HCT116 (cell line): ENCODE results near the gene MRPS18A. TPM values are rescaled to one million over a fixed set of nuclear protein-coding genes. Genes with fewer than 3 reads are reported as not detected.

Source experiments
- ATAC-seq: fragments of 200-7000 bp; cut with Tn5 transposase; 2 replicates; pipeline ENCODE4 v1.9.1; 2020; ENCODE audit warnings: mild to moderate bottlenecking, moderate library complexity
- BruUV-seq: library from RNA; stranded (reverse); fragments of 400-500 nt; replicated peaks from 2 replicates; lab custom pipeline; 2021; lab: Mats Ljungman, UMichigan
- CTCF ChIA-PET: fragments of 300-600 bp; sonication (Branson Sonifier 250); formaldehyde crosslinking; loops from one replicate; lab custom pipeline; 2021; ENCODE audit warnings: antibody characterized with exemption; lab: Charles Lee
- POLR2A ChIA-PET: fragments of 300-600, 350-600 bp; sonication (Branson Sonifier 250); formaldehyde crosslinking; loops from one replicate; lab custom pipeline; 2021; ENCODE audit warnings: antibody characterized with exemption; lab: Charles Lee
- RAD21 ChIA-PET, 2 experiments: fragments of 300-600 bp; sonication (Branson Sonifier 250); formaldehyde crosslinking; loops; one replicate each; lab custom pipeline; 2023; ENCODE audit warnings: low total read pairs in 2 of 2; ENCODE audit not compliant: uncharacterized antibody in 2 of 2, unreplicated experiment in 2 of 2, low non-redundant PET in 1 of 2; lab: Charles Lee
- DNase-seq: peaks from one replicate; pipeline ENCODE4 v3.0.0-alpha.2; 2010; ENCODE audit warnings: low read depth, low spot score
- H2AFZ ChIP-seq: fragments of 200-600 bp; shearing (Covaris generic), sonication (generic); 2 replicates; pipeline ENCODE4 v1.6.1; 2017; ENCODE audit warnings: low read depth, mixed run types, mixed read lengths, antibody characterized with exemption, low read length; ENCODE audit not compliant: poor library complexity, severe bottlenecking
- H3K27ac ChIP-seq: 2 replicates; pipeline ENCODE4 v1.5.1; 2012; ENCODE audit warnings: low read depth, low read length
- H3K27me3 ChIP-seq: fragments of 200-600 bp; sonication (generic); 2 replicates; pipeline ENCODE4 v1.6.1; 2016; ENCODE audit warnings: mixed run types, low read length, mixed read lengths; ENCODE audit not compliant: insufficient read depth
- H3K36me3 ChIP-seq, 2 experiments: fragments of 200-500 bp in 1 of 2; fragments of 200-600 bp in 1 of 2; sonication (Bioruptor generic) in 1 of 2; sonication (generic) in 1 of 2; 2 replicates each; pipeline versions ENCODE4 v1.5.1 to v1.6.1; 2014 to 2016; ENCODE audit warnings: low read length in 2 of 2, inconsistent platforms in 1 of 2, mixed read lengths in 1 of 2, mixed run types in 1 of 2; ENCODE audit not compliant: insufficient read depth in 2 of 2, control insufficient read depth in 1 of 2
- H3K4me1 ChIP-seq, 2 experiments: fragments of 200-600 bp in 1 of 2; sonication (generic) in 1 of 2; 2 replicates each; pipeline versions ENCODE4 v1.5.1 to v1.6.1; 2012 to 2017; ENCODE audit warnings: low read length in 2 of 2, inconsistent platforms in 1 of 2, mild to moderate bottlenecking in 1 of 2, mixed read lengths in 1 of 2, mixed run types in 1 of 2, moderate library complexity in 1 of 2; ENCODE audit not compliant: insufficient read depth in 2 of 2, control insufficient read depth in 1 of 2
- H3K4me2 ChIP-seq: fragments of 200-600 bp; sonication (generic); 2 replicates; pipeline ENCODE4 v1.6.1; 2017; ENCODE audit warnings: mixed run types, low read length, mixed read lengths
- H3K4me3 ChIP-seq, 2 experiments: fragments of 200-600 bp in 1 of 2; sonication (generic) in 1 of 2; replicated peaks in 1 of 2; 2 replicates each; pipeline ENCODE4 v1.5.1; 2011 to 2016; ENCODE audit warnings: low read length in 2 of 2, control low read depth in 1 of 2, low read depth in 1 of 2, mild to moderate bottlenecking in 1 of 2, mixed read lengths in 1 of 2, mixed run types in 1 of 2
- H3K79me2 ChIP-seq: fragments of 200-600 bp; sonication (generic); 2 replicates; pipeline ENCODE4 v1.6.1; 2017; ENCODE audit warnings: mild to moderate bottlenecking, mixed run types, low read length, moderate library complexity, mixed read lengths; ENCODE audit not compliant: insufficient read depth
- H3K9ac ChIP-seq: fragments of 200-600 bp; sonication (generic); 2 replicates; pipeline ENCODE4 v1.6.1; 2016; ENCODE audit warnings: low read length, mixed read lengths
- H3K9me2 ChIP-seq: fragments of 200-600 bp; sonication (generic), shearing (Covaris generic); 2 replicates; pipeline ENCODE4 v1.6.1; 2017; ENCODE audit warnings: mixed run types, mild to moderate bottlenecking, moderate library complexity; ENCODE audit not compliant: insufficient read depth
- H3K9me3 ChIP-seq, 2 experiments: fragments of 200-500 bp in 1 of 2; fragments of 200-600 bp in 1 of 2; sonication (Bioruptor generic) in 1 of 2; sonication (generic) in 1 of 2; 2 replicates each; pipeline ENCODE4 v1.6.1; 2014 to 2017; ENCODE audit warnings: low read length in 2 of 2, mixed read lengths in 2 of 2, inconsistent platforms in 1 of 2, low read depth in 1 of 2, mild to moderate bottlenecking in 1 of 2, mixed run types in 1 of 2, moderate library complexity in 1 of 2; ENCODE audit not compliant: control insufficient read depth in 1 of 2, insufficient read depth in 1 of 2
- H4K20me1 ChIP-seq: fragments of 200-600 bp; sonication (generic), shearing (Covaris generic); 2 replicates; pipeline ENCODE4 v1.6.1; 2017; ENCODE audit warnings: mixed run types, mild to moderate bottlenecking, moderate library complexity; ENCODE audit not compliant: insufficient read depth
- CBX3 ChIP-seq: IDR thresholded peaks from 2 replicates; pipeline ENCODE4 v1.6.1; 2012; ENCODE audit warnings: low read depth
- CEBPB ChIP-seq: IDR thresholded peaks from 2 replicates; pipeline ENCODE4 v1.6.1; 2012; ENCODE audit warnings: low read depth
- EGR1 ChIP-seq: IDR thresholded peaks from 2 replicates; pipeline ENCODE4 v1.6.1; 2012; ENCODE audit warnings: low read depth
- ELF1 ChIP-seq: IDR thresholded peaks from 2 replicates; pipeline ENCODE4 v1.6.1; 2012; ENCODE audit warnings: low read depth, borderline replicate concordance
- JUND ChIP-seq: IDR thresholded peaks from 2 replicates; pipeline ENCODE4 v1.6.1; 2012
- POLR2A ChIP-seq: IDR thresholded peaks from 2 replicates; pipeline ENCODE4 v1.7.0; 2011; ENCODE audit warnings: borderline replicate concordance; ENCODE audit not compliant: insufficient read depth, insufficient read length; ENCODE audit errors: extremely low read depth
- POLR2AphosphoS5 ChIP-seq: IDR thresholded peaks from 2 replicates; pipeline ENCODE4 v1.6.1; 2011; ENCODE audit warnings: mild to moderate bottlenecking, low read depth, low read length, moderate library complexity
- RAD21 ChIP-seq: IDR thresholded peaks from 2 replicates; pipeline ENCODE4 v1.6.1; 2012; ENCODE audit warnings: low read depth, mild to moderate bottlenecking
- SP1 ChIP-seq: IDR thresholded peaks from 2 replicates; pipeline ENCODE4 v1.6.1; 2012; ENCODE audit warnings: low read depth
- SRF ChIP-seq: IDR thresholded peaks from 2 replicates; pipeline ENCODE4 v1.6.1; 2012; ENCODE audit warnings: low read depth
- TCF7L2 ChIP-seq: IDR thresholded peaks from 2 replicates; pipeline ENCODE4 v1.7.0; 2011; ENCODE audit warnings: borderline replicate concordance, inconsistent platforms; ENCODE audit not compliant: insufficient read depth, insufficient read length; ENCODE audit errors: extremely low read depth
- ZFX ChIP-seq: fragments of 450-650 bp; IDR thresholded peaks from 2 replicates; pipeline ENCODE4 v1.6.1; 2017
- ZNF274 ChIP-seq: fragments of 200-500 bp; sonication (Bioruptor generic); IDR thresholded peaks from 2 replicates; pipeline ENCODE4 v1.6.1; 2014; ENCODE audit warnings: mild to moderate bottlenecking, low read depth, low read length, inconsistent platforms
- intact Hi-C: fragments of 100-400 bp; cut with micrococcal nuclease; formaldehyde crosslinking; loops from 2 replicates; pipeline ENCODE4 v1.10.0; 2022
- total RNA-seq: library from RNA; stranded (reverse); gene quantifications from one replicate; pipeline ENCODE4 v1.2.1, GENCODE V29; 2021; ENCODE audit not compliant: unreplicated experiment
- TF ChIP-seq, protein P1 (sequence below): IDR thresholded peaks from 2 replicates; pipeline ENCODE4 v1.6.1; 2012
- TF ChIP-seq, protein P2 (sequence below): IDR thresholded peaks from 2 replicates; pipeline ENCODE4 v1.6.1; 2011; ENCODE audit warnings: mild to moderate bottlenecking, low read length, moderate library complexity; ENCODE audit not compliant: insufficient replicate concordance; ENCODE audit errors: extremely low read depth
- TF ChIP-seq, protein P3 (sequence below): IDR thresholded peaks from 2 replicates; pipeline ENCODE4 v1.6.1; 2012
- TF ChIP-seq, protein P4 (sequence below), 3 experiments: fragments of 200-600 bp in 1 of 3; sonication (generic) in 1 of 3; IDR thresholded peaks in 2 of 3; conservative IDR thresholded peaks in 1 of 3; 2 replicates each; pipeline ENCODE4 v1.5.1; 2012 to 2017; ENCODE audit warnings: low read depth in 2 of 3, low read length in 2 of 3, antibody characterized with exemption in 1 of 3, borderline replicate concordance in 1 of 3, control low read depth in 1 of 3, mild to moderate bottlenecking in 1 of 3, mixed read lengths in 1 of 3, mixed run types in 1 of 3, moderate library complexity in 1 of 3; ENCODE audit not compliant: insufficient read depth in 1 of 3
- TF ChIP-seq, protein P5 (sequence below): IDR thresholded peaks from 2 replicates; pipeline ENCODE4 v1.6.1; 2012; ENCODE audit warnings: low read depth

MRPS18A gene
- total RNA-seq, 1 experiment from 2014 or later: 63.0 TPM

DNA sequence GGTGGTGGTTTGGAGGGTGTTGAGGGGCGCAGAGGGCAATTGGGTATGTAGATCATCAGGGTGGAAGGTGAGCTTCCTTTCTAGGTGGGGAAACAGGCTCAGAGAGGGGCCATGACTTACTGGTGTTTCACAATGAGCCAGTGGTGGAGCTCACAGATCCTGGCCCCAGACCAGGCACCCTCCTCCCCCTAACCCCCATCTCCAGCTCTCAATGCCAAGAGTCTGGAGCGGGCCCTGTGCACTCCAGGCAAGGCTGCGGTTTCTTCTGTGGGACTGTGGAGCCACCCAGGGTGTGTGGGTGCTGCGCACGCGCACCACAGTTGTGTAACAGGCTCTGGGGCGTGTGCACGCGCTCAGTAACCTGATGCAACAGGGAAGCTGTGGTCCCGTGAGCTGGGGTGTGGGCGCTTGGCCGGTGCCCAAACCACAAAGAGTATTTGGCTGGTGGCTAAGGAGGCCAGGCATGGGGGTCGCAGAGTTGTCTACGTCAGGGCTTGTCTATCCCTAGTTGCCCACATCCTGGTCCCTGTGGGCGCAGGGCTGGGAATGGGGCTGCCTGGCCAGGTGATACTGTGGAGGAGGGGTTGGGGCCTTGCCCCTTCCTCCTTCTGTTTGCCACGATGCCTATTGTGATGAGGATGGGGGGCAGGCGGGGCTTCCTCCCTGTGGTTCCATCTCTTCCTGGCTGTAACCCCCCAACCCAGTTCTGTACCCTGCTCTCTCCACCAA, 37.5 kb upstream of the MRPS18A start:
- no peak overlapping the region for H3K4me3 ChIP-seq
- no TSS peak for BruUV-seq
- TF ChIP-seq SP1: no peak
- TF ChIP-seq, protein P1, sequence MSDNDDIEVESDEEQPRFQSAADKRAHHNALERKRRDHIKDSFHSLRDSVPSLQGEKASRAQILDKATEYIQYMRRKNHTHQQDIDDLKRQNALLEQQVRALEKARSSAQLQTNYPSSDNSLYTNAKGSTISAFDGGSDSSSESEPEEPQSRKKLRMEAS: peak; percentile 77
- TF ChIP-seq, protein P2, sequence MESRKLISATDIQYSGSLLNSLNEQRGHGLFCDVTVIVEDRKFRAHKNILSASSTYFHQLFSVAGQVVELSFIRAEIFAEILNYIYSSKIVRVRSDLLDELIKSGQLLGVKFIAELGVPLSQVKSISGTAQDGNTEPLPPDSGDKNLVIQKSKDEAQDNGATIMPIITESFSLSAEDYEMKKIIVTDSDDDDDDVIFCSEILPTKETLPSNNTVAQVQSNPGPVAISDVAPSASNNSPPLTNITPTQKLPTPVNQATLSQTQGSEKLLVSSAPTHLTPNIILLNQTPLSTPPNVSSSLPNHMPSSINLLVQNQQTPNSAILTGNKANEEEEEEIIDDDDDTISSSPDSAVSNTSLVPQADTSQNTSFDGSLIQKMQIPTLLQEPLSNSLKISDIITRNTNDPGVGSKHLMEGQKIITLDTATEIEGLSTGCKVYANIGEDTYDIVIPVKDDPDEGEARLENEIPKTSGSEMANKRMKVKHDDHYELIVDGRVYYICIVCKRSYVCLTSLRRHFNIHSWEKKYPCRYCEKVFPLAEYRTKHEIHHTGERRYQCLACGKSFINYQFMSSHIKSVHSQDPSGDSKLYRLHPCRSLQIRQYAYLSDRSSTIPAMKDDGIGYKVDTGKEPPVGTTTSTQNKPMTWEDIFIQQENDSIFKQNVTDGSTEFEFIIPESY: peak; percentile 62
- TF ChIP-seq, protein P3, sequence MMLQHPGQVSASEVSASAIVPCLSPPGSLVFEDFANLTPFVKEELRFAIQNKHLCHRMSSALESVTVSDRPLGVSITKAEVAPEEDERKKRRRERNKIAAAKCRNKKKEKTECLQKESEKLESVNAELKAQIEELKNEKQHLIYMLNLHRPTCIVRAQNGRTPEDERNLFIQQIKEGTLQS: no peak
- TF ChIP-seq, protein P4, sequence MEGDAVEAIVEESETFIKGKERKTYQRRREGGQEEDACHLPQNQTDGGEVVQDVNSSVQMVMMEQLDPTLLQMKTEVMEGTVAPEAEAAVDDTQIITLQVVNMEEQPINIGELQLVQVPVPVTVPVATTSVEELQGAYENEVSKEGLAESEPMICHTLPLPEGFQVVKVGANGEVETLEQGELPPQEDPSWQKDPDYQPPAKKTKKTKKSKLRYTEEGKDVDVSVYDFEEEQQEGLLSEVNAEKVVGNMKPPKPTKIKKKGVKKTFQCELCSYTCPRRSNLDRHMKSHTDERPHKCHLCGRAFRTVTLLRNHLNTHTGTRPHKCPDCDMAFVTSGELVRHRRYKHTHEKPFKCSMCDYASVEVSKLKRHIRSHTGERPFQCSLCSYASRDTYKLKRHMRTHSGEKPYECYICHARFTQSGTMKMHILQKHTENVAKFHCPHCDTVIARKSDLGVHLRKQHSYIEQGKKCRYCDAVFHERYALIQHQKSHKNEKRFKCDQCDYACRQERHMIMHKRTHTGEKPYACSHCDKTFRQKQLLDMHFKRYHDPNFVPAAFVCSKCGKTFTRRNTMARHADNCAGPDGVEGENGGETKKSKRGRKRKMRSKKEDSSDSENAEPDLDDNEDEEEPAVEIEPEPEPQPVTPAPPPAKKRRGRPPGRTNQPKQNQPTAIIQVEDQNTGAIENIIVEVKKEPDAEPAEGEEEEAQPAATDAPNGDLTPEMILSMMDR (IDR thresholded peaks at IDR 0.05 in 2 of 3, conservative IDR thresholded peaks at IDR 0.05 in 1 of 3; ENCODE audit: borderline replicate concordance in 1 of 3, insufficient read depth in 1 of 3, low read depth in 2 of 3, low read length in 2 of 3): no peak
- peak; percentile 62 for TF ChIP-seq EGR1
- peak; percentile 11; the same call in 1 of the 2 replicates for TF ChIP-seq RAD21
- no peak; the same call in 1 of the 2 replicates for TF ChIP-seq CBX3
- no peak for TF ChIP-seq ZNF274
- no peak for TF ChIP-seq TCF7L2
- TF ChIP-seq ELF1: no peak
- TF ChIP-seq SRF: 0 out of 2 replicates have a peak, but pooled peaks have one; percentile 23
- no peak for TF ChIP-seq ZFX
- TF ChIP-seq POLR2A: no peak
- TF ChIP-seq POLR2AphosphoS5: 0 out of 2 replicates have a peak, but pooled peaks have one; percentile 36
- peak; percentile 94 for TF ChIP-seq CEBPB
- TF ChIP-seq, protein P5, sequence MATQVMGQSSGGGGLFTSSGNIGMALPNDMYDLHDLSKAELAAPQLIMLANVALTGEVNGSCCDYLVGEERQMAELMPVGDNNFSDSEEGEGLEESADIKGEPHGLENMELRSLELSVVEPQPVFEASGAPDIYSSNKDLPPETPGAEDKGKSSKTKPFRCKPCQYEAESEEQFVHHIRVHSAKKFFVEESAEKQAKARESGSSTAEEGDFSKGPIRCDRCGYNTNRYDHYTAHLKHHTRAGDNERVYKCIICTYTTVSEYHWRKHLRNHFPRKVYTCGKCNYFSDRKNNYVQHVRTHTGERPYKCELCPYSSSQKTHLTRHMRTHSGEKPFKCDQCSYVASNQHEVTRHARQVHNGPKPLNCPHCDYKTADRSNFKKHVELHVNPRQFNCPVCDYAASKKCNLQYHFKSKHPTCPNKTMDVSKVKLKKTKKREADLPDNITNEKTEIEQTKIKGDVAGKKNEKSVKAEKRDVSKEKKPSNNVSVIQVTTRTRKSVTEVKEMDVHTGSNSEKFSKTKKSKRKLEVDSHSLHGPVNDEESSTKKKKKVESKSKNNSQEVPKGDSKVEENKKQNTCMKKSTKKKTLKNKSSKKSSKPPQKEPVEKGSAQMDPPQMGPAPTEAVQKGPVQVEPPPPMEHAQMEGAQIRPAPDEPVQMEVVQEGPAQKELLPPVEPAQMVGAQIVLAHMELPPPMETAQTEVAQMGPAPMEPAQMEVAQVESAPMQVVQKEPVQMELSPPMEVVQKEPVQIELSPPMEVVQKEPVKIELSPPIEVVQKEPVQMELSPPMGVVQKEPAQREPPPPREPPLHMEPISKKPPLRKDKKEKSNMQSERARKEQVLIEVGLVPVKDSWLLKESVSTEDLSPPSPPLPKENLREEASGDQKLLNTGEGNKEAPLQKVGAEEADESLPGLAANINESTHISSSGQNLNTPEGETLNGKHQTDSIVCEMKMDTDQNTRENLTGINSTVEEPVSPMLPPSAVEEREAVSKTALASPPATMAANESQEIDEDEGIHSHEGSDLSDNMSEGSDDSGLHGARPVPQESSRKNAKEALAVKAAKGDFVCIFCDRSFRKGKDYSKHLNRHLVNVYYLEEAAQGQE: no peak
- TF ChIP-seq JUND: no peak

More for the DNA sequence above, 37.5 kb upstream of the MRPS18A start:
- RAD21 ChIA-PET: interaction anchor here (0.7 to 1.6 kb wide), 5 partner anchors 9 to 354 kb away, joined by 3 to 4 read pairs (median 3); no protein-coding TSS in a partner anchor
- H3K27me3 ChIP-seq: no peaks in the 10 kb centered on the region
- CTCF ChIA-PET: interaction anchor here (1.3 to 2.0 kb wide), 3 partner anchors 22 to 354 kb away, joined by 3 to 14 read pairs (median 11); no protein-coding TSS in a partner anchor
- DNase-seq (peak; percentile 26), ATAC-seq (peak; percentile 68)
- peak overlapping the region; percentile 19; the same call in 1 of the 2 replicates for H3K27ac ChIP-seq
- POLR2A ChIA-PET: interaction anchor here (0.6 to 2.0 kb wide), 3 partner anchors 23 to 354 kb away, joined by 3 to 9 read pairs (median 4); partner anchors contain the start of gene VEGFA
- intact Hi-C loops: loop anchor here (1.0 to 2.0 kb wide), 2 partner anchors 226 to 349 kb away; no protein-coding TSS in a partner anchor
- no peaks in the 10 kb centered on the region for H3K79me2 ChIP-seq
- no peaks in the 10 kb centered on the region for H3K36me3 ChIP-seq
- peaks cover 23 to 27% of the 10 kb centered on the region in 2 experiments for H3K4me1 ChIP-seq
- H3K4me2 ChIP-seq: peak overlapping the region; percentile 52
- H3K9me3 ChIP-seq: no peaks in the 10 kb centered on the region
- H2AFZ ChIP-seq: no peak overlapping the region
- H3K9ac ChIP-seq: no peak overlapping the region
- H3K9me2 ChIP-seq: no peaks in the 10 kb centered on the region
- no peaks in the 10 kb centered on the region for H4K20me1 ChIP-seq
